Tibial nerve (tissue), 3 donors: ENCODE measurements around the gene PTPRM.
"Not testable (repeated sequence)": the region's sequence is repeated elsewhere in the genome, so short reads cannot be mapped to it uniquely, and the experiment has no call there.

Source experiments
- POLR2A ChIP-seq, 2 donors: fragments of 450-650 bp; IDR thresholded peaks; one replicate each; pipeline ENCODE4 v1.6.1; 2017; ENCODE audit warnings: antibody characterized with exemption in 2 of 2, mild to moderate bottlenecking in 2 of 2, moderate library complexity in 2 of 2
- TF ChIP-seq, protein P1 (sequence below), 5 experiments: fragments of 200-600 bp in 3 of 5; fragments of 450-650 bp in 2 of 5; sonication (generic) in 3 of 5; IDR thresholded peaks; one replicate each; pipeline ENCODE4 v1.5.1; 2016 to 2019; ENCODE audit warnings: antibody characterized with exemption in 5 of 5, mild to moderate bottlenecking in 3 of 5, moderate library complexity in 2 of 5

DNA sequence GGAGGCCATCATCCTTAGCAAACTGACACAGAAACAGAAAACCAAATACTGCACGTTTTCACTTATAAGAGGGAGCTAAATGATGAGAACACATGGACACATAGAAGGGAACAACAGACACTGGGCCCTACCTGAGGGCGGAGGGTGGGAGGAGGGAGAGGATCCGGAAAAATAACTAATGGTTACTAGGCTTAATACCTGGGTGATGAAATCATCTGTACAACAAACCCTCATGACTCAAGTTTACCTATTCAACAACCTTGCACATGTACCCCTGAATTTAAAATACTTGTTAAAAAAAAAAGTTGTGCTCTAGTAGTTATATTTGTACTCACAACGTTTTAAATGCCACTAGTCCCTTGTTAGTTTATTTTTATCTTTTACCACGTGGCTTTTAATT, 879.8 kb downstream of the PTPRM start:
- TF ChIP-seq POLR2A (IDR thresholded peaks at IDR 0.05): not testable (repeated sequence)
- TF ChIP-seq, protein P1, sequence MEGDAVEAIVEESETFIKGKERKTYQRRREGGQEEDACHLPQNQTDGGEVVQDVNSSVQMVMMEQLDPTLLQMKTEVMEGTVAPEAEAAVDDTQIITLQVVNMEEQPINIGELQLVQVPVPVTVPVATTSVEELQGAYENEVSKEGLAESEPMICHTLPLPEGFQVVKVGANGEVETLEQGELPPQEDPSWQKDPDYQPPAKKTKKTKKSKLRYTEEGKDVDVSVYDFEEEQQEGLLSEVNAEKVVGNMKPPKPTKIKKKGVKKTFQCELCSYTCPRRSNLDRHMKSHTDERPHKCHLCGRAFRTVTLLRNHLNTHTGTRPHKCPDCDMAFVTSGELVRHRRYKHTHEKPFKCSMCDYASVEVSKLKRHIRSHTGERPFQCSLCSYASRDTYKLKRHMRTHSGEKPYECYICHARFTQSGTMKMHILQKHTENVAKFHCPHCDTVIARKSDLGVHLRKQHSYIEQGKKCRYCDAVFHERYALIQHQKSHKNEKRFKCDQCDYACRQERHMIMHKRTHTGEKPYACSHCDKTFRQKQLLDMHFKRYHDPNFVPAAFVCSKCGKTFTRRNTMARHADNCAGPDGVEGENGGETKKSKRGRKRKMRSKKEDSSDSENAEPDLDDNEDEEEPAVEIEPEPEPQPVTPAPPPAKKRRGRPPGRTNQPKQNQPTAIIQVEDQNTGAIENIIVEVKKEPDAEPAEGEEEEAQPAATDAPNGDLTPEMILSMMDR (IDR thresholded peaks at IDR 0.05): not testable (repeated sequence)
